SIG-M5 treated with dmso at 0.1 percent for 504 hours (cell line): ENCODE results near the gene PCLO.
"Not testable (repeated sequence)": the region's sequence is repeated elsewhere in the genome, so short reads cannot be mapped to it uniquely, and the experiment has no call there.

Experiments
- DNase-seq: peaks from one replicate; lab custom pipeline; 2025; ENCODE audit not compliant: unreplicated experiment; lab: John Stamatoyannopoulos, UW

The PCLO gene

GRCh38 chr7:82745117-82745516 is 417.6 kb downstream of the PCLO start:
- DNase-seq = no peak

DNA sequence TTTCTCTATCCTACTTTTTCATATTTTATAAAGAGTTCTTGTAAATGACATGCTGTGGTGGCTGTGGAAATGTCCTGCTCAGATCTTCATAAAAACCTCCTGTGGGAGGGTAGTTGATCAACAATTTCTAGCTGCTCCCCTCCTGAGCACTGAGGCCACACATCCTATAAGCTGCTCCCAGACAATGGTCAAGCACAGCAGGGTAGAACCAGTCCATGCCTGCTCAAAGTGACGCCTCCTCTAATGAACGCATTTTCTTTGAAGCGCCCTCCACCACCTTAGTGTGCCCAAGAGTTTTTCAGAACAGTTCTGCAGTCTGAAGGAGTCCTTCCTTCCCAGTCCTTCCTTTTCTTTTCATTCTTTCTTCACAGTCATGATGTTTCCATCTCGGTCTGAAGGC is 420.5 kb downstream of the PCLO start:
- no peak for DNase-seq

DNA sequence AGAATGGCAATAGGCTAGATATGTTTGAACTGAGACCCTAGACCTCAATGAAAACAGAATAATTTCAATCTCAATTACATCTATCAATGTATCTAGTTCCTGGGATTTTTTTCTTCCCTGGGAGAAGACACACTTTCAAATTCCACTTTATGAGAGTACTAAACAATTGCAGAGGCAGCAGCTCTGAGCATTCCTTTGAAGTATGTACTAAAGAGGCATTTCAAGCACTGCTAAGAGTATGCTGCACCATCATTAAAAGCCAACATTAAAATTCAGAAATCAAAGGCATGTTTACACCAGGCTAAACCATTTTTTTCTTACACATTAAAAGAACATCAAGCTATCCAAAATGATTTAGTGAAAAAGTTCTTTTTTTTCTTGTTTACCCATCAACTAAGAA is 421.2 kb downstream of the PCLO start:
- DNase-seq = no peak

DNA sequence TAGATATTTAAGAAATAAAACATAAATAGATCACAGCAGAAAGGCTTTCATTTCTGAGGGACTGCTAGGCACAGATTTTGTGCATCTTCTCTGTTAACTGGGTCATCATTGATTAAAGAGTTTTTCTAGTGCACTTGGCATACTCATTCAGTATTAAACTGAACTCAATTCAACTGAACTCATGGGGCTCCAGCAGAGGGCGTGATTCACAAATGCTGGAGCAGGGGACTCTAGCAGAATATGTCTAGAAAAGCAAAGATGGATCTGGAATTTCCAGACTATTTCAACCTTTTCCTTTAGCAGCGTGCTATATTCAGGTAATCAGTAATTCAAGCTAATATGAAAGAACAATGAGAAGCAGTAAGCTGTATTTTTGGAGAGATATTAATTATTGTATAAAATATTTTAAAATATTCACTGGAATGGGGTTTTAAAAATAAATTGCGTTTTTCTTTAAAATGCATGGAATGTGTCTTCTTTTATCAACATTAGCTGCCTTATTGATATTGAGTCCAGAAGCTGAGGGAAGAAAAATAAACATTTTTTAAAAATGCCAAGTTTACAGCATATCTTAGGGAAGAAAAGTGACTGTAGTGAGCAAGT is 422.3 kb downstream of the PCLO start:
- DNase-seq = peak; percentile 52

DNA sequence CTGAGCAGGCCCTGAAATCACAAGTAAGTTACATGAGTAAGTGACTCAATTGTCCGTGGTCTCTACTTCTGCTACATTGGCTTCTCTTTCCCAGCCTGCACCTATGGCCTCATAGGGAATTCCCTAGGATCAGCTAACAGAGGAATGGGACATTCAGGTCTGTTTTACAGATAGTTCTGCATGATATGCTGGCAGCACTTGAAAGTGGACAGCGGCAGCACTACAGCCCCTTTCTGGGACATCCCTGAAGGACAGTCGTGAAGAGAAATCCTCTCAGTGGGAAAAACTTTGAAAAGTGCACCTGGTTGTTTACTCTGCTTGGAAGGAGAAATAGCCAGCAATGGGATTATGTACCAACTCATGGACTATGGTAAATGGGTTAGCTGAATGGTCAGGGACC is 426.1 kb downstream of the PCLO start:
- no peak for DNase-seq

GRCh38 chr7:82732677-82733076 is 430.0 kb downstream of the PCLO start:
- no peak for DNase-seq

GRCh38 chr7:82729172-82730030 is 433.3 kb downstream of the PCLO start:
- no peak for DNase-seq

- no peak for DNase-seq
Observed at GRCh38 chr7:82726038-82726800, 436.5 kb downstream of the PCLO start.

DNA sequence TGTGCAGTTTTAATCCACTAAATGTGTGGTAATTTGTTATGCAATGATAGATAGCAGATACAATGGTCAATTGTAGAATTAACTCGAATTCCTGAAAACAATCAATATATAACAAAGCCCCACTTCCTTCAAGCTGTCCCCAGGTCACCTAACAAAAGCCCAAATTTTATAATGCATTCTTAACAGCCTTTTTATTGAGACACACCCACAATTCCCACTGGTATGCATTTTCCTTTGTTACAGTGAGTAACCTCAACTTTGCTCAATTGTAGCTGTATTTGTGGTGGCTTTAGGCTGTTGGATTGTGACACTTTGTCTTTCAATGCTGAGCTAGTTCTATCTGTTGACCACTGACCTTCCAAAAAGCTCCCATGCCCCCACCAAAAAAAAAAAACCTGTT is 439.3 kb downstream of the PCLO start:
- DNase-seq = no peak

- DNase-seq = no peak
Observed at GRCh38 chr7:82722946-82723345, 439.7 kb downstream of the PCLO start.

DNA sequence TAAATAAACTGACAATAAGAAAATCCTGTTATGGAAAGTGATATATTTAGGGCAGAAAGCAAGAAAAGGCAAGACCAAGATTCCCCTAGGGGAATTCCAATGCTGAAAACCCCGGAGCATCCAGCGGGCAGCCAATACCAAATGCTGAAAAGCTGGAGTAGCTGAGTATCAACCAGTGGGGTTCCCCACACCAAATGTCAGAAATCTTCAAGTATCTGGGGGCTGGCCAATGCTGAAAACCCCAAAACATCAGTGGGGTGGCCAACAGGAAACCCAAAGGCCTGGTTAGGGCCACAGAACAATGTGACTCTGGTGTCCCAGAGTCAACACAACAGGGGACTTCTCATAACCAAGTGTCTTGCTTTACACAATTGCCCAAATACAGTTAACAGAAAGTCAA is 447.3 kb downstream of the PCLO start:
- DNase-seq = no peak

- no peak for DNase-seq
Observed at GRCh38 chr7:82714883-82715282, 447.8 kb downstream of the PCLO start.

DNA sequence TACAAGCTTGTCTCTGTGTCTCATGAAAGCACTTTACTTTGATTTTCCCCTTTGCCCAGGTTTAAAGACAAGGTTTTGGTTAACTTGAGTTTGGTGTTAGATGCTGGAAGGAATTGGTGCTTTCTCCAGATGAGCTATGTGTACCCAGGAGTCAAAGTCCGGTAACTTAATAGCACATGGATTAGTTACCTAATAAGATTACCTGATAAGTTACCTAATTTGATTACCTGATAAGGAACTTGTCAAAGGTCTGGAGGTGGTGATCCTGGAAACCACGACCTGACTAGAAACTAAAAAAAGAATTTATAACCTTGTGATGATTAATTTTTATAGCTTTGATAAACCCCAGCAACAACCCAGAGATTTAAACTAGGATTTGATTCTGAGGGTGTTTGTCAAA is 449.2 kb downstream of the PCLO start:
- DNase-seq = no peak

- not testable (repeated sequence) for DNase-seq
Observed at GRCh38 chr7:82706344-82706743, 456.3 kb downstream of the PCLO start.

DNA sequence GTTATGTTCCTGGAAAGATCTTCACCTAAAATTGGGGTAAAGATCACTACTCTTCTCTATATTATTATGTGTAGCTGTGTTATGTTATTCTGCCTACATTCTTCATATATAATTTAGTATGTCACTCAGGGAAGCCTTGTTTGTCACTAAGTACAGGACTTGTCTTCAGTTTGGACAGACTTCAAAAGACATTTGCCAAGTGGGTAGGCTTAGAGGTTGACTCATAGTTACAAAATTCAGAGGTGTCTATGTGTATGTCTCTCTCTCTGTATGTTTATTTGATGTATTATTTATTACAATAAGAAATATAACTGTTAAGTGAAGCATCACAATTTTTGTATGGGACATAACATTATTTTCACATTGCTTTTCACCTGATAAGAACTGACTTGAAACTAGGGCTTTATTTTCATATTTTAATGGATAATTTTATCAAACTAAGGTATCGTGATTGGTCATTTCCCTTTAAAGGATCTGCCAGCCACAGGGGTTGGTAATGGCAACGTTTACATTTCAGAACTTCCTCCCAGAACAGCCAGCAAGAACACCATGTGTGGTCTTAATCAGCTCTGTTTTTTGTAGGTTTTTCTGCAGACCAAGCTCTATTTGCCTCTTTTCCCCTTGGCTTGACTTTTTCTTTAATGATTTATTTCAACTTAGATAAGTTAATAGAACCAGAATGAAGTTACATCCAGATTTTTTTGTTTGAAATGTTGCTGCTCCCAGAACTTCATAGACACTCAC is 457.0 kb downstream of the PCLO start:
- no peak for DNase-seq

DNA sequence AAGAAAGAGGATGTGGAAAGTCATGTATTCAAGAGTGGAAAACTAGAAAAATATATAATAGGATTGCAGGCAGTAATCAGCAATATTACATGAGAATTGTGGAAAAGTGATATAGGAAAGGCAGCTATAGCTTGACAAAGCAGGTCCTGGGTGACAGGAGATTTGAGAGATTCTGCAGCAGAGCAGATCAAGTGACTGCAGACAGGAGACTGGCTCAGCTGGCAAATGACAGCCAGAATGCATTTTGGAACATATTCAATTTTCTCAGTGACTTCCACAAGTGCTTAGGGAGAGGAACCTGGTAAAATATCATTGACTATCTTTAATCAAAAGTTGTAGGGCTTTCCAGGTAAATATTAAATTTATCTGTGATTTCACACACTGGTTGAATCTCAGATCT is 458.6 kb downstream of the PCLO start:
- no peak for DNase-seq
